Stimulated activated CD4-positive, alpha-beta T cell treated with anti-CD3 and anti-CD28 coated beads, Interleukin-2, amount 100 ng/mL, for 4 hours (primary cell): ENCODE measurements around the gene ULBP2.
"Not testable (repeated sequence)": the region's sequence is repeated elsewhere in the genome, so short reads cannot be mapped to it uniquely, and the experiment has no call there.

Experiments used
- DNase-seq: peaks from one replicate; pipeline ENCODE4 v3.0.0-alpha.2; 2020; ENCODE audit warnings: low read depth

ULBP2 gene

GRCh38 chr6:149951096-149951495 lies 9.3 kb downstream of the ULBP2 start:
- no peak for DNase-seq

- no peak for DNase-seq
These were observed 9.8 kb downstream of the ULBP2 start for GRCh38 chr6:149951626-149952025.

- DNase-seq: not testable (repeated sequence)
These were observed 11.6 kb downstream of the ULBP2 start for GRCh38 chr6:149953390-149953789.

GRCh38 chr6:149953934-149954327 lies 12.1 kb downstream of the ULBP2 start:
- not testable (repeated sequence) for DNase-seq

GRCh38 chr6:149954328-149954983 lies 12.6 kb downstream of the ULBP2 start:
- DNase-seq: not testable (repeated sequence)

GRCh38 chr6:149954984-149955653 lies 13.3 kb downstream of the ULBP2 start:
- DNase-seq: not testable (repeated sequence)

- DNase-seq: not testable (repeated sequence)
These were observed 14.0 kb downstream of the ULBP2 start for GRCh38 chr6:149955654-149956317.

- DNase-seq: not testable (repeated sequence)
These were observed 16.3 kb downstream of the ULBP2 start for GRCh38 chr6:149958124-149958523.

- DNase-seq: not testable (repeated sequence)
These were observed 18.0 kb downstream of the ULBP2 start for GRCh38 chr6:149959806-149960205.

- no peak for DNase-seq
These were observed 18.7 kb downstream of the ULBP2 start for GRCh38 chr6:149960488-149960887.

GRCh38 chr6:149961728-149962425 lies 20.1 kb downstream of the ULBP2 start:
- DNase-seq: peak; percentile 34

GRCh38 chr6:149962461-149963211 lies 20.8 kb downstream of the ULBP2 start:
- DNase-seq: no peak

- no peak for DNase-seq
These were observed 21.3 kb downstream of the ULBP2 start for GRCh38 chr6:149963212-149963461.

GRCh38 chr6:149963462-149964307 lies 21.9 kb downstream of the ULBP2 start, which contains the start of gene ULBP1:
ULBP1 (plus strand) TSS chr6:149963943; CDS start chr6:149964050, 107 bp downstream.
- DNase-seq: peak; percentile 67

GRCh38 chr6:149964308-149965193 lies 22.7 kb downstream of the ULBP2 start:
- DNase-seq: no peak

- no peak for DNase-seq
These were observed 23.6 kb downstream of the ULBP2 start for GRCh38 chr6:149965194-149966020.

GRCh38 chr6:149966319-149966718 lies 24.5 kb downstream of the ULBP2 start:
- not testable (repeated sequence) for DNase-seq

GRCh38 chr6:149967591-149967990 lies 25.8 kb downstream of the ULBP2 start:
- DNase-seq: no peak

- DNase-seq: not testable (repeated sequence)
These were observed 26.2 kb downstream of the ULBP2 start for GRCh38 chr6:149967999-149968398.
